Astrocyte (in vitro differentiated cells and primary cell): Measurements from ENCODE around the gene LIMA1. TPM values are rescaled to one million over a fixed set of nuclear protein-coding genes. Genes with fewer than 3 reads are reported as not detected.
A peak's percentile ranks its signal among the peaks of the same experiment; 100 is the strongest.

Experiments used
- DNase-seq: peaks from one replicate; pipeline ENCODE4 v3.0.0-alpha.2; 2010; ENCODE audit warnings: low read depth
- FAIRE-seq: peaks from 2 replicates; lab custom pipeline; 2011; peaks lifted over from hg19 to GRCh38; lab: Jason Lieb, UNC
- H2AFZ ChIP-seq: 2 replicates; pipeline ENCODE4 v1.6.0; 2012; ENCODE audit warnings: low read depth, low read length, inconsistent platforms
- H3K27ac ChIP-seq: 2 replicates; pipeline ENCODE4 v1.5.1; 2011; ENCODE audit warnings: low read depth, low read length, inconsistent platforms
- H3K27me3 ChIP-seq: 2 replicates; pipeline ENCODE4 v1.6.0; 2011; ENCODE audit warnings: low read length, inconsistent platforms; ENCODE audit not compliant: insufficient read depth
- H3K36me3 ChIP-seq: 2 replicates; pipeline ENCODE4 v1.5.1; 2011; ENCODE audit warnings: low read length, inconsistent platforms; ENCODE audit not compliant: insufficient read depth
- H3K4me1 ChIP-seq: 2 replicates; pipeline ENCODE4 v1.5.1; 2011; ENCODE audit warnings: low read length, inconsistent platforms; ENCODE audit not compliant: insufficient read depth
- H3K4me2 ChIP-seq: 2 replicates; pipeline ENCODE4 v1.6.0; 2012; ENCODE audit warnings: low read length, inconsistent platforms
- H3K4me3 ChIP-seq: 2 replicates; pipeline ENCODE4 v1.5.1; 2011; ENCODE audit warnings: low read depth, mild to moderate bottlenecking, low read length, inconsistent platforms; ENCODE audit not compliant: insufficient read depth
- H3K79me2 ChIP-seq: 2 replicates; pipeline ENCODE4 v1.6.0; 2012; ENCODE audit warnings: mild to moderate bottlenecking, low read length, inconsistent platforms; ENCODE audit not compliant: insufficient read depth
- H3K9ac ChIP-seq: 2 replicates; pipeline ENCODE4 v1.6.0; 2012; ENCODE audit warnings: mild to moderate bottlenecking, low read length, inconsistent platforms
- H3K9me3 ChIP-seq: 2 replicates; pipeline ENCODE4 v1.5.1; 2012; ENCODE audit warnings: low read depth, mild to moderate bottlenecking, low read length, inconsistent platforms; ENCODE audit not compliant: insufficient read depth
- H4K20me1 ChIP-seq: 2 replicates; pipeline ENCODE4 v1.6.0; 2012; ENCODE audit warnings: low read length, inconsistent platforms; ENCODE audit not compliant: insufficient read depth
- H3K27ac Mint-ChIP-seq: one replicate; pipeline ENCODE4 v1.8.0; 2021; ENCODE audit warnings: mild to moderate bottlenecking, mixed read lengths; ENCODE audit not compliant: unreplicated experiment
- H3K27me3 Mint-ChIP-seq: one replicate; pipeline ENCODE4 v1.8.0; 2021; ENCODE audit warnings: low read depth, mixed read lengths; ENCODE audit not compliant: unreplicated experiment
- H3K36me3 Mint-ChIP-seq: one replicate; pipeline ENCODE4 v1.8.0; 2021; ENCODE audit warnings: low read depth, mixed read lengths; ENCODE audit not compliant: unreplicated experiment
- H3K4me1 Mint-ChIP-seq: one replicate; pipeline ENCODE4 v1.8.0; 2021; ENCODE audit warnings: low read depth, mixed read lengths; ENCODE audit not compliant: unreplicated experiment
- H3K4me3 Mint-ChIP-seq: one replicate; pipeline ENCODE4 v1.8.0; 2021; ENCODE audit warnings: mild to moderate bottlenecking, moderate library complexity, mixed read lengths; ENCODE audit not compliant: unreplicated experiment
- H3K9me3 Mint-ChIP-seq: one replicate; pipeline ENCODE4 v1.8.0; 2021; ENCODE audit warnings: mild to moderate bottlenecking, mixed read lengths; ENCODE audit not compliant: unreplicated experiment
- EZH2 ChIP-seq: IDR thresholded peaks from 2 replicates; pipeline ENCODE4 v1.6.1; 2012; ENCODE audit warnings: mild to moderate bottlenecking, low read length, inconsistent platforms; ENCODE audit not compliant: insufficient read depth
- total RNA-seq: library from RNA; stranded (reverse); gene quantifications from 2 replicates; pipeline ENCODE4 v1.2.1, GENCODE V29; 2021
- TF ChIP-seq, protein P1 (sequence below): IDR thresholded peaks from 2 replicates; pipeline ENCODE4 v1.5.1; 2011; ENCODE audit warnings: low read depth, mild to moderate bottlenecking, inconsistent platforms, low read length, moderate library complexity; ENCODE audit not compliant: insufficient read depth

Gene LIMA1
- total RNA-seq, 1 donor from 2014 or later, result 173 TPM

DNA sequence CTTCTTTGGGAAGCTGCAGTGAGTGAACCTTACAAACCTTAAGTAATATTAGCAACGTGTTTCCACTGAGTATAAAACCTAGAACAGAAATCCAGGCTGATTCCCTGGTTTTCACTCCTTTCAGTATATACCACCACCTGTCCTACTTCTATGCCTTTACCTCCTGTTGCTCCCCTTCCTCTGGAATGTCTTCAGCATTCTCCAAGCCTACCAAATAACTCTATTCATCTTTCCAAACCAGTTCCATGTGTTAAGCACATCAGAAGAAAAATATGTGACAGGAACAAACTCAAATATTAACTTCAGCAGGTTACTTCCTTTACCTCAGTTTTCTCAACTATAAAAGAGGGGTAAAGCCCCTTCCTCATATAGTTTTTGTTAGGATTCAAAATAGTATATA lies 39.8 kb downstream of the LIMA1 start:
- H3K27ac ChIP-seq, result peak overlapping the region; percentile 94
- no peaks in the 10 kb centered on the region for H3K79me2 ChIP-seq
- TF ChIP-seq, protein P1, sequence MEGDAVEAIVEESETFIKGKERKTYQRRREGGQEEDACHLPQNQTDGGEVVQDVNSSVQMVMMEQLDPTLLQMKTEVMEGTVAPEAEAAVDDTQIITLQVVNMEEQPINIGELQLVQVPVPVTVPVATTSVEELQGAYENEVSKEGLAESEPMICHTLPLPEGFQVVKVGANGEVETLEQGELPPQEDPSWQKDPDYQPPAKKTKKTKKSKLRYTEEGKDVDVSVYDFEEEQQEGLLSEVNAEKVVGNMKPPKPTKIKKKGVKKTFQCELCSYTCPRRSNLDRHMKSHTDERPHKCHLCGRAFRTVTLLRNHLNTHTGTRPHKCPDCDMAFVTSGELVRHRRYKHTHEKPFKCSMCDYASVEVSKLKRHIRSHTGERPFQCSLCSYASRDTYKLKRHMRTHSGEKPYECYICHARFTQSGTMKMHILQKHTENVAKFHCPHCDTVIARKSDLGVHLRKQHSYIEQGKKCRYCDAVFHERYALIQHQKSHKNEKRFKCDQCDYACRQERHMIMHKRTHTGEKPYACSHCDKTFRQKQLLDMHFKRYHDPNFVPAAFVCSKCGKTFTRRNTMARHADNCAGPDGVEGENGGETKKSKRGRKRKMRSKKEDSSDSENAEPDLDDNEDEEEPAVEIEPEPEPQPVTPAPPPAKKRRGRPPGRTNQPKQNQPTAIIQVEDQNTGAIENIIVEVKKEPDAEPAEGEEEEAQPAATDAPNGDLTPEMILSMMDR, result no peak
- TF ChIP-seq EZH2, result no peak
- H3K9ac ChIP-seq, result peak overlapping the region; percentile 14
- H2AFZ ChIP-seq, result no peak overlapping the region
- H3K9me3 Mint-ChIP-seq, result no peaks in the 10 kb centered on the region
- H3K4me1 Mint-ChIP-seq, result peaks cover 45% of the 10 kb centered on the region
- no peak overlapping the region for H3K4me3 Mint-ChIP-seq
- H3K36me3 Mint-ChIP-seq, result peaks cover 2% of the 10 kb centered on the region
- H3K4me3 ChIP-seq, result no peak overlapping the region
- no peaks in the 10 kb centered on the region for H3K9me3 ChIP-seq
- H3K27me3 Mint-ChIP-seq, result no peaks in the 10 kb centered on the region
- peak overlapping the region; percentile 79 for H3K4me2 ChIP-seq
- DNase-seq (no peak), FAIRE-seq (no peak)
- peak overlapping the region; percentile 50 for H3K27ac Mint-ChIP-seq
- H3K27me3 ChIP-seq, result no peaks in the 10 kb centered on the region
- peaks cover 47% of the 10 kb centered on the region for H3K4me1 ChIP-seq
- no peaks in the 10 kb centered on the region for H3K36me3 ChIP-seq
- H4K20me1 ChIP-seq, result no peaks in the 10 kb centered on the region

DNA sequence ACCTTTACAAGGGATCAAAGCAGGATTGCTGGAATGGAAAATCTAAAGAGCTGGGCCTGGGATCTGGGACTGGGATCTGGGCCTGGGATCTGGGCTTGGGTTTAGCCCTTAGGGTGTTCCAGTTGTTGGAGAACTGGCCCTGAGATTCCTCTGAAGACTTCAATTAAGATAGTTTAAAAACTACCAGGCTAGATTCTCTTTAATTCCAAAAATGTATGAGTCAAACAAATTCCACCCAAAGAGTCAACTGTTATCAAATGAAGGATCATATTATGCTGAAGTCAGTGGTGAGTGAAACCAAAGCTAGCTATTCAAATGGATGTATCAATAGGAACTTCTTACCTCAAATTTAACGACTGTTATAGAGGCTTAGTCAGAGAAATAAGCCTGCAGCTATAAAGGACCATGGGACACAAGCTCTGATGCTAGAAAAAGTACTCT lies 40.5 kb downstream of the LIMA1 start:
- H2AFZ ChIP-seq, result no peak overlapping the region
- TF ChIP-seq EZH2, result no peak
- TF ChIP-seq, protein P1, result no peak
- no peaks in the 10 kb centered on the region for H3K9me3 ChIP-seq
- no peaks in the 10 kb centered on the region for H4K20me1 ChIP-seq
- H3K27me3 ChIP-seq, result no peaks in the 10 kb centered on the region
- peak; percentile 89 for DNase-seq
- H3K4me1 ChIP-seq, result peaks cover 45% of the 10 kb centered on the region
- Mint-ChIP-seq H3K4me1 (peaks cover 42% of the 10 kb centered on the region), H3K4me3 (peak overlapping the region; percentile 51), H3K27me3 (no peaks in the 10 kb centered on the region), H3K36me3 (peaks cover 2% of the 10 kb centered on the region), H3K27ac (peak overlapping the region; percentile 97), H3K9me3 (no peaks in the 10 kb centered on the region)
- H3K27ac ChIP-seq, result peak overlapping the region; percentile 94
- H3K4me2 ChIP-seq, result peak overlapping the region; percentile 79
- peak; percentile 63 for FAIRE-seq
- no peaks in the 10 kb centered on the region for H3K36me3 ChIP-seq
- H3K79me2 ChIP-seq, result no peaks in the 10 kb centered on the region
- peak overlapping the region; percentile 9 for H3K4me3 ChIP-seq
- H3K9ac ChIP-seq, result peak overlapping the region; percentile 73

DNA sequence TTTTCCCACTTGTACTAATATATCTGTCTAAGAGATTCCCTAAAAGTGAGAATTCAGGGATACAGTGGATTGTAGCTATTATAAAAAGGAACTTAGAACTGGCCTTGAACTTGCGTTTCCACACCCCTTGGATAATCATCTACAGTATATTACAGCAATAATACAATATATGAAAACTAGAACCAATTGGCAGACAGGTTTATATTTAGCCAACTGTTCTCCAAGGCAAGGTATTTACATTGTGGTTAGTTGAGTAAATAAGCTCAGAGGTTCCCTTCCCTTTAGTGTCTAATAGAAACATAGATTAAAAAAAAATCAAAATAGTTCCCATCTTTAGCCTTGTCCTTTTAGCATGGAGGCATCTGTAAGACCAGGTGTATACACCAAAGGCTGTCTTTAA lies 42.1 kb downstream of the LIMA1 start:
- Histone ChIP-seq H3K4me2 (peak overlapping the region; percentile 79), H3K27me3 (no peaks in the 10 kb centered on the region), H3K9ac (peak overlapping the region; percentile 65), H2AFZ (no peak overlapping the region), H3K4me1 (peaks cover 30% of the 10 kb centered on the region), H3K4me3 (no peak overlapping the region), H3K36me3 (peaks cover 2% of the 10 kb centered on the region), H3K9me3 (no peaks in the 10 kb centered on the region), H3K79me2 (no peaks in the 10 kb centered on the region), H4K20me1 (no peaks in the 10 kb centered on the region), H3K27ac (peak overlapping the region; percentile 94)
- no peak overlapping the region for H3K4me3 Mint-ChIP-seq
- TF ChIP-seq, protein P1, result no peak
- TF ChIP-seq EZH2, result no peak
- FAIRE-seq (no peak), DNase-seq (no peak)
- peaks cover 2% of the 10 kb centered on the region for H3K36me3 Mint-ChIP-seq
- H3K9me3 Mint-ChIP-seq, result no peaks in the 10 kb centered on the region
- H3K4me1 Mint-ChIP-seq, result peaks cover 32% of the 10 kb centered on the region
- no peaks in the 10 kb centered on the region for H3K27me3 Mint-ChIP-seq
- peak overlapping the region; percentile 97 for H3K27ac Mint-ChIP-seq
